HepG2 (cell line): ENCODE measurements around the gene CSNK1E. TPM values are rescaled to one million over a fixed set of nuclear protein-coding genes. Genes with fewer than 3 reads are reported as not detected.

Experiments
- ARID4A ChIP-seq: sonication (generic); formaldehyde crosslinking; IDR thresholded peaks from 2 replicates; pipeline ENCODE4 v1.5.0; 2020; ENCODE audit warnings: mild to moderate bottlenecking, missing genetic modification reagents, borderline replicate concordance
- ETV5 ChIP-seq: IDR thresholded peaks from 2 replicates; pipeline ENCODE4 v1.6.1; 2018; ENCODE audit warnings: missing biosample characterization, missing genetic modification reagents, inconsistent platforms, borderline replicate concordance
- GABPA ChIP-seq, 2 experiments: IDR thresholded peaks; 2 replicates each; pipeline ENCODE4 v1.6.1; 2011 to 2016; ENCODE audit warnings: low read depth in 2 of 2, low read length in 1 of 2, missing biosample characterization in 1 of 2, missing genetic modification characterization in 1 of 2
- NR2F6 ChIP-seq, 2 experiments: IDR thresholded peaks; 2 replicates each; pipeline ENCODE4 v1.6.1; 2016; ENCODE audit warnings: antibody characterized with exemption in 1 of 2, mild to moderate bottlenecking in 1 of 2
- PRDM10 ChIP-seq: sonication (generic); formaldehyde crosslinking; IDR thresholded peaks from 2 replicates; pipeline ENCODE4 v1.4.0; 2020; ENCODE audit warnings: low read depth, missing genetic modification reagents
- REXO4 ChIP-seq: sonication (generic); formaldehyde crosslinking; IDR thresholded peaks from 2 replicates; pipeline ENCODE4 v1.8.0; 2022; ENCODE audit warnings: missing genetic modification reagents, mild to moderate bottlenecking, borderline replicate concordance
- SNAPC4 ChIP-seq: sonication (generic); formaldehyde crosslinking; IDR thresholded peaks from 2 replicates; pipeline ENCODE4 v1.4.0; 2020; ENCODE audit warnings: mild to moderate bottlenecking, missing genetic modification reagents
- SRSF1 ChIP-seq: fragments of 200-400 bp; formaldehyde crosslinking; optimal IDR thresholded peaks from 2 replicates; pipeline ENCODE3; 2017; ENCODE audit warnings: mild to moderate bottlenecking, low read depth, low read length, moderate library complexity
- ZBTB38 ChIP-seq: sonication (generic); formaldehyde crosslinking; IDR thresholded peaks from 2 replicates; pipeline ENCODE4 v1.5.1; 2020; ENCODE audit warnings: mild to moderate bottlenecking, missing genetic modification reagents
- ZBTB42 ChIP-seq: sonication (generic); formaldehyde crosslinking; IDR thresholded peaks from 2 replicates; pipeline ENCODE4 v1.5.0; 2020; ENCODE audit warnings: mild to moderate bottlenecking, missing genetic modification reagents
- ZNF446 ChIP-seq: sonication (generic); formaldehyde crosslinking; IDR thresholded peaks from 2 replicates; pipeline ENCODE4 v1.5.0; 2020; ENCODE audit warnings: mild to moderate bottlenecking, missing genetic modification reagents
- ZNF879 ChIP-seq: sonication (generic); formaldehyde crosslinking; IDR thresholded peaks from 2 replicates; pipeline ENCODE4 v1.8.1; 2023; ENCODE audit warnings: missing genetic modification reagents
- ZZZ3 ChIP-seq: sonication (generic); formaldehyde crosslinking; IDR thresholded peaks from 2 replicates; pipeline ENCODE4 v1.4.0; 2020; ENCODE audit warnings: missing genetic modification reagents, mild to moderate bottlenecking, borderline replicate concordance
- polyA plus RNA-seq, 8 experiments: library from polyadenylated mRNA; depleted of rRNA in 3 of 8; stranded (reverse) in 7 of 8; unstranded in 1 of 8; fragments of >200 nt; fragmentation: Illumina TruSeq in 4 of 8; extraction: Trizol in 4 of 8; gene quantifications; 2 replicates each; pipeline versions ENCODE4 v1.2.1 to v1.2.3, GENCODE V29; 2011 to 2016; ENCODE audit warnings: low read depth in 4 of 8, missing spikeins in 1 of 8, mixed read lengths in 1 of 8; ENCODE audit not compliant: insufficient read depth in 1 of 8
- total RNA-seq, 5 experiments: library from RNA; depleted of rRNA; stranded (reverse); fragments of >200 nt; fragmentation: Illumina TruSeq; extraction: Trizol; gene quantifications; 2 replicates each; pipeline ENCODE4 v1.2.3, GENCODE V29; 2016; ENCODE audit warnings: low read depth in 1 of 5

Gene CSNK1E
- total and polyA plus RNA-seq, 2 of the 13 experiments (the other 11 are each of a cell fraction or from before 2014, with no cell fraction given): 34.7 to 129 TPM

GRCh38 chr22:38353142-38353629 is 36.0 kb upstream of the CSNK1E start (continued):
- no peak for TF ChIP-seq PRDM10 (CRISPR knock-in tag)
- TF ChIP-seq NR2F6 (IDR thresholded peaks at IDR 0.05): no peak
- no peak for TF ChIP-seq NR2F6 (CRISPR knock-in tag; IDR thresholded peaks at IDR 0.05)
- no peak for TF ChIP-seq SRSF1
- TF ChIP-seq ZBTB42 (CRISPR knock-in tag): no peak
- TF ChIP-seq ZBTB38 (CRISPR knock-in tag): no peak; the same call in 1 of the 2 replicates
- no peak for TF ChIP-seq REXO4 (CRISPR knock-in tag)
- no peak for TF ChIP-seq ZNF879 (CRISPR knock-in tag)
- no peak for TF ChIP-seq ARID4A (CRISPR knock-in tag)
- no peak for TF ChIP-seq SNAPC4 (CRISPR knock-in tag)
- TF ChIP-seq GABPA (IDR thresholded peaks at IDR 0.05; ENCODE audit: low read depth, low read length): no peak
- no peak for TF ChIP-seq GABPA (CRISPR knock-in tag; IDR thresholded peaks at IDR 0.05; ENCODE audit: low read depth)
- no peak; the same call in 1 of the 2 replicates for TF ChIP-seq ETV5 (CRISPR knock-in tag)
- no peak for TF ChIP-seq ZNF446
- TF ChIP-seq ZZZ3: no peak
